ENCODE measurements around the gene HOXD9.
A peak's percentile ranks its signal among the peaks of the same experiment; 100 is the strongest.

HOXD9 gene

GRCh38 chr2:176124947-176125771, 2.6 kb downstream of the HOXD9 start:
- Histone ChIP-seq H3K4me1 (ENCODE audit: control insufficient read depth in 5 of 5, insufficient read depth in 5 of 5, low read length in 5 of 5) (peaks cover 2 to 43% (median 39%) of the 10 kb centered on the region in 5 donors), H3K4me3 (ENCODE audit: low read depth in 1 of 5, low read length in 5 of 5) (no peak overlapping the region), H3K9ac (ENCODE audit: low read length in 5 of 5) (no peak overlapping the region)

GRCh38 chr2:176125772-176126054, 3.2 kb downstream of the HOXD9 start:
- Histone ChIP-seq H3K4me3 (ENCODE audit: low read depth in 1 of 5, low read length in 5 of 5) (no peak overlapping the region), H3K36me3 (ENCODE audit: control insufficient read depth in 5 of 5, insufficient read depth in 5 of 5, low read length in 5 of 5) (no peaks in the 10 kb centered on the region), H3K9ac (ENCODE audit: low read length in 5 of 5) (no peak overlapping the region), H3K4me1 (ENCODE audit: control insufficient read depth in 5 of 5, insufficient read depth in 5 of 5, low read length in 5 of 5) (peaks cover under 1 to 45% (median 42%) of the 10 kb centered on the region in 5 donors), H3K9me3 (ENCODE audit: control insufficient read depth in 5 of 5, low read length in 5 of 5) (no peaks in the 10 kb centered on the region), H3K27me3 (ENCODE audit: control insufficient read depth in 5 of 5, insufficient read depth in 4 of 5, low read length in 5 of 5) (peaks cover 15 to 51% (median 22%) of the 10 kb centered on the region in 5 donors), H3K27ac (ENCODE audit: low read depth, low read length) (no peak overlapping the region)

More at GRCh38 chr2:176124947-176125771, 2.6 kb downstream of the HOXD9 start:
- H3K36me3 ChIP-seq (ENCODE audit: control insufficient read depth in 5 of 5, insufficient read depth in 5 of 5, low read length in 5 of 5), result no peaks in the 10 kb centered on the region
- no peaks in the 10 kb centered on the region for H3K9me3 ChIP-seq (ENCODE audit: control insufficient read depth in 5 of 5, low read length in 5 of 5)
- H3K27ac ChIP-seq (ENCODE audit: low read depth, low read length), result no peak overlapping the region
- peaks cover 20 to 54% (median 25%) of the 10 kb centered on the region in 5 donors for H3K27me3 ChIP-seq (ENCODE audit: control insufficient read depth in 5 of 5, insufficient read depth in 4 of 5, low read length in 5 of 5)

DNA sequence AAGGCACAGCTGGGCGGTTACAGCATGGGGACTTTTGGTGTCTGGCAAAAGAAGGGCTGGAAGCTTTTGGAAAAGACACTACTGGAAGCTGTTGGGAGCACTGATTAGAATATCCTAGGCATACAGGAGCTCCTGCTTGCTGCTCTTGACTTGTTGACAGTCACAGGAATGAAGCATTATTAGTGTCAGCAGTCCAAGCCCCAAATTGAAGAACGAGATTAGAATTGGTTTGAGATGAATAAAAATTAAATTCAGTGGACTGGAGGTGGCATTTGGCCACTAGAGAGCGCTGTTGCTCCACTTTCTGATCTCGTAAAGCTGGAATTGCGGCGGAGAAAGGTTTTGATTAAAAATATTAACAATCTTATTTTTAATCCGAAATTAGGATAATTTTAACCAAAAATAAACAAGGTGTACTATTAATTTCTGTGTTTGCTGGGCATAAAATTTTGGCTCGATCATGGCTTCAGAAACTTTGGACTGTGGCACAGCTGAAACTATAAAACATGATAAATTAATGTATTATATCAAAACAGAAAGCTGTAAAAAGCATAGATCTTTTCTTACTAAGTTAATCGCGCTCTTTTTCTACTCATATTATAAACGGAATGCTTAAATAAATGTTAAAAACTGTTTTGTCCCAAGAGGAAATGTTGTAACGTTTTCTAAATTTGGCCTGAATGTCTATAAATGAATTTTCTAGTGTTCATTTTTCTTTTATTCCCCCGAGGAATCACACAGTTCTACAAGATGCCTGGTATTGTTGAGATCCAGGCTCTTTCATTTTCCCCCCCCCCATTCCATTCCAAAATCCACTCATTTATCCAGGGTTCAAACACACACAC, 4.6 kb downstream of the HOXD9 start:
- H3K9me3 ChIP-seq (ENCODE audit: control insufficient read depth in 5 of 5, low read length in 5 of 5), result no peaks in the 10 kb centered on the region
- peaks cover 4 to 44% (median 12%) of the 10 kb centered on the region in 5 donors for H3K27me3 ChIP-seq (ENCODE audit: control insufficient read depth in 5 of 5, insufficient read depth in 4 of 5, low read length in 5 of 5)
- no peaks in the 10 kb centered on the region for H3K36me3 ChIP-seq (ENCODE audit: control insufficient read depth in 5 of 5, insufficient read depth in 5 of 5, low read length in 5 of 5)
- H3K4me1 ChIP-seq (ENCODE audit: control insufficient read depth in 5 of 5, insufficient read depth in 5 of 5, low read length in 5 of 5), result peaks cover 0 to 48% (median 45%) of the 10 kb centered on the region in 5 donors
- H3K4me3 ChIP-seq (ENCODE audit: low read depth in 1 of 5, low read length in 5 of 5), result peak overlapping the region in 2 of 5 donors; percentile 11 to 32
- no peak overlapping the region for H3K9ac ChIP-seq (ENCODE audit: low read length in 5 of 5)
- H3K27ac ChIP-seq (ENCODE audit: low read depth, low read length), result no peak overlapping the region

DNA sequence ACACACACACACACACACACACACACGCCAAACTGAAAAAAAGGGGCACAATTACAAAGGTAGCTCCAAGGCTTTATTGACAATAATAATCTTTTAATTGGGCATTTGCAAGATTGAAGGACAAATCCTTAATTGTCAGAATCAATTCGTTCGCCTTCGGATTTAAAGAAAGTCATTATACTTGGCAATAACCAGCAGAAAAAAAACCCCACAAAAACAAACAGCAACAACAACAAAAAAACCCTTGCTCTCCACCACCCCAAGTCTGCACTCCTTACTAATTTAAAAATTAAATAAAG, 5.2 kb downstream of the HOXD9 start:
- H3K27ac ChIP-seq (ENCODE audit: low read depth, low read length), result no peak overlapping the region
- no peak overlapping the region for H3K9ac ChIP-seq (ENCODE audit: low read length in 5 of 5)
- no peaks in the 10 kb centered on the region for H3K36me3 ChIP-seq (ENCODE audit: control insufficient read depth in 5 of 5, insufficient read depth in 5 of 5, low read length in 5 of 5)
- H3K9me3 ChIP-seq (ENCODE audit: control insufficient read depth in 5 of 5, low read length in 5 of 5), result no peaks in the 10 kb centered on the region
- peaks cover 0 to 45% (median 43%) of the 10 kb centered on the region in 5 donors for H3K4me1 ChIP-seq (ENCODE audit: control insufficient read depth in 5 of 5, insufficient read depth in 5 of 5, low read length in 5 of 5)
- no peak overlapping the region for H3K4me3 ChIP-seq (ENCODE audit: low read depth in 1 of 5, low read length in 5 of 5)
- peaks cover 4 to 43% (median 12%) of the 10 kb centered on the region in 5 donors for H3K27me3 ChIP-seq (ENCODE audit: control insufficient read depth in 5 of 5, insufficient read depth in 4 of 5, low read length in 5 of 5)

- Histone ChIP-seq H3K4me1 (ENCODE audit: control insufficient read depth in 5 of 5, insufficient read depth in 5 of 5, low read length in 5 of 5) (peaks cover 0 to 45% (median 42%) of the 10 kb centered on the region in 5 donors), H3K9ac (ENCODE audit: low read length in 5 of 5) (peak overlapping the region in 3 of 5 donors; percentile 45 to 59 (median 53)), H3K9me3 (ENCODE audit: control insufficient read depth in 5 of 5, low read length in 5 of 5) (no peaks in the 10 kb centered on the region), H3K36me3 (ENCODE audit: control insufficient read depth in 5 of 5, insufficient read depth in 5 of 5, low read length in 5 of 5) (no peaks in the 10 kb centered on the region), H3K4me3 (ENCODE audit: low read depth in 1 of 5, low read length in 5 of 5) (peak overlapping the region; percentile 44 to 73 (median 63)), H3K27ac (ENCODE audit: low read depth, low read length) (peak overlapping the region; percentile 62), H3K27me3 (ENCODE audit: control insufficient read depth in 5 of 5, insufficient read depth in 4 of 5, low read length in 5 of 5) (peaks cover 4 to 44% (median 10%) of the 10 kb centered on the region in 5 donors)
Measured at GRCh38 chr2:176128172-176128981, 5.9 kb downstream of the HOXD9 start.

GRCh38 chr2:176128982-176129796, 6.7 kb downstream of the HOXD9 start, which contains the start of gene HOXD8:
TSS of gene HOXD8 (plus strand) at chr2:176129705. CDS start at chr2:176130367, 662 bp downstream.
- peaks cover 0 to 46% (median 40%) of the 10 kb centered on the region in 5 donors for H3K4me1 ChIP-seq (ENCODE audit: control insufficient read depth in 5 of 5, insufficient read depth in 5 of 5, low read length in 5 of 5)
- H3K27ac ChIP-seq (ENCODE audit: low read depth, low read length), result peak within 1 kb of the TSS; percentile 79
- peak within 1 kb of the TSS in 4 of 5 donors; percentile 40 to 62 (median 56) for H3K9ac ChIP-seq (ENCODE audit: low read length in 5 of 5)
- H3K4me3 ChIP-seq (ENCODE audit: low read depth in 1 of 5, low read length in 5 of 5), result peak within 1 kb of the TSS; percentile 63 to 83 (median 73)
- H3K36me3 ChIP-seq (ENCODE audit: control insufficient read depth in 5 of 5, insufficient read depth in 5 of 5, low read length in 5 of 5), result no peaks in the 10 kb centered on the region
- no peaks in the 10 kb centered on the region for H3K9me3 ChIP-seq (ENCODE audit: control insufficient read depth in 5 of 5, low read length in 5 of 5)
- H3K27me3 ChIP-seq (ENCODE audit: control insufficient read depth in 5 of 5, insufficient read depth in 4 of 5, low read length in 5 of 5), result peaks cover 0 to 41% (median 8%) of the 10 kb centered on the region in 5 donors

- Histone ChIP-seq H3K27ac (ENCODE audit: low read depth, low read length) (peak overlapping the region; percentile 62), H3K9ac (ENCODE audit: low read length in 5 of 5) (peak overlapping the region in 1 of 5 donors; percentile 62), H3K9me3 (ENCODE audit: control insufficient read depth in 5 of 5, low read length in 5 of 5) (no peaks in the 10 kb centered on the region), H3K4me1 (ENCODE audit: control insufficient read depth in 5 of 5, insufficient read depth in 5 of 5, low read length in 5 of 5) (peaks cover 0 to 49% (median 40%) of the 10 kb centered on the region in 5 donors), H3K4me3 (ENCODE audit: low read depth in 1 of 5, low read length in 5 of 5) (peak overlapping the region in 4 of 5 donors; percentile 41 to 83 (median 71)), H3K36me3 (ENCODE audit: control insufficient read depth in 5 of 5, insufficient read depth in 5 of 5, low read length in 5 of 5) (no peaks in the 10 kb centered on the region), H3K27me3 (ENCODE audit: control insufficient read depth in 5 of 5, insufficient read depth in 4 of 5, low read length in 5 of 5) (peaks cover 0 to 39% (median 7%) of the 10 kb centered on the region in 5 donors)
Measured at GRCh38 chr2:176129813-176130146, 7.3 kb downstream of the HOXD9 start.

- peaks cover 0 to 36% (median 2%) of the 10 kb centered on the region in 5 donors for H3K27me3 ChIP-seq (ENCODE audit: control insufficient read depth in 5 of 5, insufficient read depth in 4 of 5, low read length in 5 of 5)
- peak overlapping the region; percentile 40 to 79 (median 62) for H3K9ac ChIP-seq (ENCODE audit: low read length in 5 of 5)
- peak overlapping the region; percentile 79 for H3K27ac ChIP-seq (ENCODE audit: low read depth, low read length)
Measured at GRCh38 chr2:176130147-176130956, 7.8 kb downstream of the HOXD9 start.

More at GRCh38 chr2:176130147-176130956, 7.8 kb downstream of the HOXD9 start:
- Histone ChIP-seq H3K36me3 (ENCODE audit: control insufficient read depth in 5 of 5, insufficient read depth in 5 of 5, low read length in 5 of 5) (no peaks in the 10 kb centered on the region), H3K9me3 (ENCODE audit: control insufficient read depth in 5 of 5, low read length in 5 of 5) (no peaks in the 10 kb centered on the region), H3K4me1 (ENCODE audit: control insufficient read depth in 5 of 5, insufficient read depth in 5 of 5, low read length in 5 of 5) (peaks cover 1 to 54% (median 44%) of the 10 kb centered on the region in 5 donors), H3K4me3 (ENCODE audit: low read depth in 1 of 5, low read length in 5 of 5) (peak overlapping the region; percentile 57 to 83 (median 73))
